HG03095 (cell line): ENCODE data around the gene KLF7.
A peak's percentile ranks its signal among the peaks of the same experiment; 100 is the strongest.

Experiments
- ATAC-seq: cut with Tn5 transposase; IDR thresholded peaks from one replicate; pipeline ENCODE4 v1.9.1; 2021; ENCODE audit warnings: moderate library complexity; ENCODE audit not compliant: unreplicated experiment

The KLF7 gene

GRCh38 chr2:207167099-207167923 is 1.6 kb upstream of the KLF7 start:
- ATAC-seq, result peak; percentile 2

DNA sequence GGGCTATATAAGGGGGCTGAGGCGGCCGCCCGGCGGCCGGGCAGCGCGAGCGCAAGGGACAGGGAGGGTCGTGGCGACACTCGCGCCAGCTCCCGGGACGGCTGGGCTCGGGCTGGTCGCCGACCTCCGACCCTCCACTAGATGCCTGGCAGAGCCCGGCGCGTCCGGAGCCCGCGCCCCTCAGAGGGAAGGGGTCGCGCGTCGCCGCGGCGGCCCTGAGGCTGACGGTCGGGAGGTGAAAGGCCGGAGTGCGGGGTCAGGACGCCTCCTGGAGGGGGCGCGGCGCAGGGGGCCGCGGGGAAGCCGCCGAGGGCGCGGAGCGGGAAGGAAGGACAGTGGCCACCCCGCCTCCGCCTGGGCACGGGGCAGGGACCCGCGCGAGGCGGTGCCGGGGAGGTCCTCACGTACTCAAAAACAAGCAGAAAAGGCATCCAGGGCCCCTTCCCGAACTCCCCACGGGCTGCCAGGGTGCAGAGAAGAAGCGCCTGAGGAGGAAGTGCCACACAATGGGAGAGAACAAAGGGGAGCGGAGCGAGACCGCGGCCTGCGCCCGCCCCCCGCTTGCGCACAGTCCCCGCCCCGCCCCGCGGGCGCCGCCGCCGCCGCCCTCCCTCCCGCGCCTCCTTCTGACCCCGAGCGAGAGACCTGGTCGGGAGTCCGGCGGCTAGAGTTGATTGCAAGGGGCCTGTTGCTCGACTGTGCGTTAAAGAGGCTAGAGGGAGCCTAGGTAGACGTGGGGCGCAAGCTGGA is 776 bp upstream of the KLF7 start:
- peak; percentile 48 for ATAC-seq

DNA sequence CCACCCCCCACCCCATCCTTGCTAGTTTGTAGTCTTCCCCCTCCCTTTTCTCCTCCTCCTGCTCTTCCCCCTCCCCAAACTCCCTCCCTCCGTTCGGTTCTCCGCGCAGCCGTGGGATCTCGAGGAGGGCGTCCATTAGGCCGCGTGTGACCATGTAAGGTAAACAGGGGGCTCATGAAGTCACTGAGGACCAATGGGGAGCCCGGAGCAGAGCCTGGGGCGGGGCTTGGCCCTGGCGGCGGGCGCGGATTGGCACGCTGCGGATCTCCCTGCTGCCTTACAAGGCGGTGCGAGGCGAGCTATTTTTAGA is 246 bp upstream of the KLF7 start:
- ATAC-seq, result peak; percentile 95

- no peak for ATAC-seq
Measured at GRCh38 chr2:207164006-207164831, 1.5 kb downstream of the KLF7 start.

- no peak for ATAC-seq
Measured at GRCh38 chr2:207163756-207164005, 2.1 kb downstream of the KLF7 start.

- no peak for ATAC-seq
Measured at GRCh38 chr2:207163053-207163755, 2.5 kb downstream of the KLF7 start.

GRCh38 chr2:207162316-207162715 is 3.4 kb downstream of the KLF7 start:
- no peak for ATAC-seq

DNA sequence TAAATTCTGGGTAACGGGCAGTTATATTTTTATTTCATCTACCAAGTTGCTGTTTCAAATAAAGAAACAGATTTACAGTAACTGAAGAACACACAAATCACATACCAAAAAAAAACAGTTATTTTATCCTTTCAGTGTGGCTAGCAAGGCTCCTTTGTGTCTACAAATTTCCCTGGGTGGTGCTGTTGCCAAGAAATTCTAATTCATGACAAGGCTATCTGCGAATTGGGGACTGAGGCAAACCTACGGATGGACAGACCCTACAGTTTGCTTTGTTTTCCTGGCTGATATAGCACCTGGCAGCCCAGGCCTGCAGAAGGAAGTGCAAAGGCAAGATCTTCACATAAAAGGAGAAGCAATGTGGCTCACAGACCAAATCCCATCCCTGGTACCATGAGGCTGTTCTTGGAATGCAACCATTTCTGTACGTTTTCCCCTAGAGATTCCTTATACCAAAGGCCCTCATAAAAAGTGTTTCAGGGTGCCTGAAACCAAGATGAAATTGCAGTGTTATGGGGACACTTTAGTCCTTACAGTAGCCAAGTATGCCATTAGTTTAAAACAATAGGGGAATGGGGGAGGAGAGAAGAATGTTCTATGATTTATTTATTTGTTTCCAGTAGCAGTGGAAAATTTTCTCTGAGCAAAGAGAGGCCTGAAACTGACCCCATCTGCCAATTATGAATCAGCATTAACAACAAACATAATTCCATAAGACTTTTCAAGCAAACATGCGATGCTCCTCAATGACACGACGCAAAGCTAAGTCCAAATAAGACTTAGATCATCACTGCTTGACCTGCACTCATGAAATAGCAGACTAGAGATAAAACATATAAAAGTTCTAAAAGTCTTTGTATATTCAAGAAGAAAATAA is 4.3 kb downstream of the KLF7 start:
- ATAC-seq, result no peak

DNA sequence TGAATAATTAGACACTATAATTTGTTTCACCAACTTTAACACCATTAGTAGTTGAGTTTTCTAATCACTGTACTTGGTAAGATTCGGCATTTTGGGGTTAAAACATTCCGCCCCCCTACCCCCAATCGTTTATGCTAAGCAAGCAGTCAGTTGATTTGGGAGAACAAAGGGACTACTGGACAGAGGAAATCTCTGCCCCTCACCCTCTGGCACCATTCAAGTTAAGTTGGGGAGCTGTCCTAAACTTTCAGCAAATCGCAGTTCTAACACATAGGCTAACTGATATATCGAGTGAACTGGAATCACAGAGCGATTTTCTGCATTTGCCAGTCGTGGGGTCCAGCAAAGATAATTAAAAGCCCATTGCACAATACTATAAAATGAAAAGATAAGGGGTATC is 5.6 kb downstream of the KLF7 start:
- no peak for ATAC-seq

DNA sequence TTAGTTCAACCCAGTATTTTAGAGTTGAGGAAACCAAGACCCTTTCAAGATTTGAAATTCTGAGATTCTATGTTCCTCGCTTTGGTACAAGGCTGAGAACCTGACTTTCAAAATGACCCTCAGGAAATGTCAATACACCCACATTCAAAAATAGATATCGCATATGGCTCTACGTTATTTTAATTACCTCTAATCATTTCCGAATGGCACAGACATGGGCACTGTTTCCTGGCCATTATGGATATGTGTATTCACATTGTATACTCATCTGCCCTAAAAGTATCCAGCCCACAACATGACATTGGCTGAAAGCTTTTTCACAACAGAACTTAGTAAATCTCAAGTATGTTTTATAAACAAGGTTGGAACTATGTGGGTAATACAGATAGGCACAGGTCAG is 6.7 kb downstream of the KLF7 start:
- ATAC-seq, result no peak

DNA sequence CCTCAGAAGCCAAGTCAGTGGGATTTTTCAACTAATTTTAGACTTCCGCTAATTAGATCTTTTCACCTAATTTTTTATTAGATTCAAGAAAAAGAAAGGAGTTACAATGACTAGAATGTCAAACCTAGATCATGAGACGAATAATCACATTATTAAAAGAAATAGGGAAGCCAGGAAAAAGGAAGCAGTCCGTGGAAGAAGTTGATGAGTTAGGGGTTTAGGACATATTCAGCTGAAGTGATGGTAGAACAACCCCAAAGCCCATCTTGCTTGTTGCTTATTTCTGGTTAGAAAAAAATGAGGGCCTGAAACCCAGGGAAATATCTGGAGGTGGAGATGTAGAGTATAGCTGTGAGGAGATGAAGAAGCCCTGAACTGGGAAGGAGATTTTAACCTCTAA is 8.0 kb downstream of the KLF7 start:
- ATAC-seq, result no peak

GRCh38 chr2:207157162-207157481 is 8.6 kb downstream of the KLF7 start:
- no peak for ATAC-seq

- peak; percentile 42 for ATAC-seq
Measured at GRCh38 chr2:207156451-207157161, 9.1 kb downstream of the KLF7 start.

- no peak for ATAC-seq
Measured at GRCh38 chr2:207155516-207156444, 10.0 kb downstream of the KLF7 start.

- no peak for ATAC-seq
Measured at GRCh38 chr2:207154556-207155510, 10.9 kb downstream of the KLF7 start.

DNA sequence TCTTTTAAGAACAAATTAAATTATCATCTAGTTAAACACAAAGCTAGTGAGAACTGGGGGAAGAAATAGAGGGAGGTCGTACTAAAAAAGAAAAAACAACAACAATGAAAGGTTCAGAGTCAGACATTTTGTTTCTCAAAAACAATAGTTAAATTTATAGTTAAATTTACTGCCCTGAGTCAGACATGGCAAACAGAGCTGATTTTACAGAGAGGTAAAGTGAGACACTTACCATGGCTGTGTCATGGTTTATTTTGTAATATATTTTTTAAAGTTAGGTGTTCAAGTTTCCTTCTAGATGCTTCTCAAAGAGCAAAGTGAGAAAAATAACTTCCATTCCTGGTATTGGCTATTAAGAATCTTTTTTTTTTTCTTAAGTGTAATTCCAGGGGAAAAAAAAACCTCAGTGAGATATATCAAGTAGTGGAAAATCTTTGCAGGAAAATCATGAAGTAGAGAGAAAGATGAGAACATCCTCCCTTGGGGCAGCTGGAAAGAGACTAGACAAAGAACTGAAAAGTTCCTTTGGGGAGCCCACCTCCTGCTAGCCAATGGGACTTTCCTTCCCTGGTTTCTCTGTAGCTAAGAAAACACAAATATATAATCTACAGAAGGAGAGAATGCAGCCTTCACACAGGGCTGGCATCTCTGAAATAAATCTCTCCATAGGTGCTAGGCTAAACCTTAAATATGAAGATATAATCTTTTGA is 12.3 kb downstream of the KLF7 start:
- no peak for ATAC-seq

DNA sequence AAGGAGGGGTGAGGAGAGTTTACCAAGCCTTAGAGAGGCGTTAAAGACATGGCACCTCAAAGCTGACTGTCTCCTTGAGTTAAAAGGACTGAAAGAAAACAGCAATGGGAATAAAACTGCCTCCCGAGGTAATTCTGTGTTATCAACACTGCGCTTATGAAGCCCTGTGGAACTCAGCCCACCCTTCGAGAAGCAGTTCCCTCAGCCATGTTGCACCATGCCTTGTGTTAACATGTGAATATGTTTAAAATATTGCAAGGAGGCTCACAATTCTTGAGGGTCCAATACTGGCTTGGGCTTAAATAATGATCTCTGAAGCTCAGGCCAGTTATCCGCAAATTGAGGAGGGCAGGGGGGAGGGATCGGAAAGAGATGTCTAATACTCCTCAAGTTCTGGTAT is 14.7 kb downstream of the KLF7 start:
- no peak for ATAC-seq
